Stimulated activated CD8-positive, alpha-beta memory T cell treated with anti-CD3 and anti-CD28 coated beads, Interleukin-15, amount 100 ng/mL, for 48 hours (primary cell): ENCODE results near the gene SCAMP4.
"Not testable (repeated sequence)": the region's sequence is repeated elsewhere in the genome, so short reads cannot be mapped to it uniquely, and the experiment has no call there.

ENCODE experiments used
- DNase-seq, 2 donors: peaks; one replicate each; pipeline ENCODE4 v3.0.0-alpha.2; 2020; ENCODE audit warnings: low read depth in 2 of 2

SCAMP4 gene

DNA sequence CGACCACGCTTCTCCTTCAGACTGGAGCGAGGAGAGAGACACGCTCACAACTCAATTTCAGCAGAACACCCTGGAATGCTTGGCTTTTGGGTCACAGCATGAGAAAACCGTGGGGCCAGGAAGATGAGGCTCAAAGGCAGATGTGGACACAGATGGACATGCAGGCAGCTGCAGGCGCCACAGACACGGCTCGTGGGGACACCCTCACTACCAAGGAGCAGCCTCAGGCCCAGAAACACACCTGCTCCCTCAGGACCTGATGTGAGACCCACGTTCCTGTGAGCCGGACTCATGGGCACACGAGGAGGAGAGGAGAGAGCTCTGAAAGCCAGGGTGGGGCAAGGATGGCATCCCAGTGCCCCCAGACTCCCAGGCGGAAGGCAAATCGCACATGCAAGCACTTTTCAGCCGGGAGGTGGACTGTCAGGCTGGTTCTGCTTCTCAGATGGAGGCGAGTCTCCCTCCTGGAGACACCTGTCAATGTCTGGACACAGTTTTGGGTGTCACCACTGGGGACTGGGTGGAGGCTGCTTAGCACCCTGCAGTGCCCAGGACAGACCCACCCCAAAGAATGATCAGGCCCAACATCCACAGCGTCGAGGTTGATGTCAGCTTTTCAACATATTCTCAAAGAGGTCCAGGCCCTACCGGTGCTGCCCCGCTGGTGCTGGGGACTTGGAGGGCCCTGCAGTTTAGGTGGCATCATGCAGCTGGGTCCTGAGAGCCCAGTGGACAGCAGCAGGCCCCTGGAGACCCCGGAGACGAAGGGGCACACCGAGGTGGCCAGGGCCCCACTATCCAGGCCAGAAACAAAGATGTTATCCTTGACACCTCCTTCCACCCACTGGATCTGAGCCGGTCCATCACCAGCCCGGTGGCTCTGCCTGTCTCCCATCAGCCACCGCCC is 22.2 kb upstream of the SCAMP4 start:
- DNase-seq = no peak

DNA sequence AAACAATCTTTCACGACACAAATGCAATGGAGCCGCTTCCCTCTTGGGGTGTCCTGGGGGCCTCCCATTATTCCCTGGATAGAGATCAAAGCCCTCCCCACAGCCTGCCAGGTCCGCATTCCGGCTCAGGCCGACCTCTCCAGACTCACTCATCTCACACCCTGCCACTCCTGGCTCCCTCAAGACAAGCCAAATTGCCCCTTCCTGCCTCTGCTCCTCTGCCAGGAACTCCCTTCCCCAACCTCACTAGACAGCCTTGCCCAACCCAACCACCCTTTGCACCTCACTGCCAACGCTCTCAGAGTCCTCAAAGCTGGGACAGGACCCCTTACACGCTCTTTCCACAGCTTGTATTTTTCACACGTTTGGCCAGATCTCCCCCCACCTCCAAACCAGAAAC is 21.4 kb upstream of the SCAMP4 start:
- no peak for DNase-seq

DNA sequence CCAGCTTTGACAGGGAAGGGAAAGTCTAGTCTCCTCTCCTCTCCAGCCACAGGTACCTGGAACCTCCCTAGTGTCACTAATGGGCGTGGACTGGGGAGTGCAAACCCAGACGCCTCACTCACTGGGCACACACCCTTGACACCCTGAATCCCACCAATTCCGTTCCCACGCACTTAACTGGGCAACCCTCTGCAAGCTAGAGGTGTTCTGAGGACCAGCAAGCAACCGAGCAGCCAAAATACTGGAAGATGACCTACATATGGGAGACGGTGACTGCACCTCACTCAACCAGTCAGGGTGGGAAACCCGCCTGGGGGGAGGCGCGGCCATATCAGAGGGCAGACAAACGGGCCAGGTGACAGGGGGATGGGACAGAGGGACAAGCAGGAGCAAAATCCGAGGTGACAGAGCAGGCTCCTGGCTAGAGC is 20.9 kb upstream of the SCAMP4 start:
- no peak for DNase-seq

DNA sequence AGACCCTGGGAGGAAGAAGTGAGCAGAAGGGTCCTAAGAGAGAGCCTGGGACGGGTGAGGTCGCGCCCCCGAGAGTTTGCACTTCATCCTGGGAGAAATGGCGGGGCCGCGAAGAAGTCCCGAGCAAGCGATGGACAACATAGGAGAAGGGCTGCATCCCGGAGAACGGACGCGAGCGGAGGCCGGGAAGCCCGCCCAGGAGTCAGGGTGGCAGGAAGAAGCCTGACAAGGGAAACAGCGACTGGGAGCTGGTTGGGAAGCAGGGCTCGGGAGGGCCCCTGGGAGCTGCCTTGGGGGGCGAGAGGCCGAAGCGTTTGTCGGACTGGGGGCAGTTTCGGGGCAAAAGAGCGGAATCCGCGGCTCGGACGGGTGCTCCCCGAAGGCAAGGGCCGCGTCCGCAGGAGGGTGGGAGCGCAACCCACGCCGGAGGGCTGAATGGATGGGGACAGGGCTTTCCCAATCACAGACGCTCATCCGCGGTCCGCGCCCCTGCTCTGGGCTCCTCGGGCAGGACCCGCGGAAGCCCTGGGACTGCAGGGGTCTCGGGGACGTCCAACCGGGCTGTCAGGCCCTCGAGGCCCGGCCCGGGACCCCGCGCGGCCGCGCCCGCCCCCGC is 20.4 kb upstream of the SCAMP4 start:
- no peak for DNase-seq

DNA sequence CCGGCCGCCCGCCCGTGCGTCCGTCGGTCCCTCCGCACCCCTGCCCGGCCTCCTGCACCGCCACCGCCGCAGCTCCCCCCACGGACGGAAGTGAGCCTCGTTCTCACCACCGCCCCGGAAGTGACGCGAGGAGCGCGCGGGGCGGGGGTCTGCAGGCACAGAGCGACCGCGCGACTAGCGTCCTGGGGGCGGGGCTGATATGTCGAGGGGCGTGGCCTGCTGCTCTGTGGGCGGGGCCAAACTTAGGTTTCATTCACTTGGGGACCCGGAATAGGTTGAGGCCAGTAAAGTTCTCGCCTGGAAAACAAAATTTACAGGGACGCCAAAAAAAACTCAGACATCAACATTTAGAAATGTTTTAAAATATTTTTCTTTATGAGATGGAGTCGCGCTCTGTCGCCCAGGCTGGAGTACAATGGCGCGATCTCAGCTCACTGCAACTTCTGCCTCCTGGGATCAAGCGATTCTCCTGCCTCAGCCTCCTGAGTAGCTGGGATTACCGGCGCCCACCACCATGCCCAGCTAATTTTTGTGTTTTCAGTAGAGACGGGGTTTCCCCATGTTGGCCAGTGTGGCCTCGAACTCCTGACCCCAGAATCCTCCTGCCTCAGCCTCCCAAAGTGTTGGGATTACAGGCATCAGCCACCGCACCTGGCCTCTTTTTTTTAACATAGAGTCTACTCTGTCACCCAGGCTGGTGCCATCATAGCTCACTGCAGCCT is 19.6 kb upstream of the SCAMP4 start, which contains the start of gene ABHD17A:
ABHD17A (minus strand) TSS at position 99 of the 722 bp plus-strand sequence. CDS start 3,930 bp downstream, outside the sequence.
- DNase-seq = peak; percentile 94

DNA sequence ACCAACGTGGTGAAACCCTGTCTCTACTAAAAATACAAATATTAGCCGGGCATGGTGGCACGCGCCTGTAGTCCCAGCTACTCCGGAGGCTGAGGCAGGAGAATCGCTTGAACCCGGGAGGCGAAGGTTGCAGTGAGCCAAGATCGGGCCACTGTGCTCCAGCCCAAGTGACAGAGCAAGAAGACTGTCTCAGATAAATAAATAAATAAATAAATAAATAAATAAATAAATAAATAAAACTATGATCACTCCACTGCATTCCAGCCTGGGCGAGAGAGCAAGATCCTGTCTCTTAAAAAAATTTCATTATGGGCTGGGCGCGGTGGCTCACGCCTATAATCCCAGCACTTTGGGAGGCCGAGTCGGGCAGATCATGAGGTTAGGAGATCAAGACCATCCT is 18.8 kb upstream of the SCAMP4 start:
- not testable (repeated sequence) for DNase-seq

DNA sequence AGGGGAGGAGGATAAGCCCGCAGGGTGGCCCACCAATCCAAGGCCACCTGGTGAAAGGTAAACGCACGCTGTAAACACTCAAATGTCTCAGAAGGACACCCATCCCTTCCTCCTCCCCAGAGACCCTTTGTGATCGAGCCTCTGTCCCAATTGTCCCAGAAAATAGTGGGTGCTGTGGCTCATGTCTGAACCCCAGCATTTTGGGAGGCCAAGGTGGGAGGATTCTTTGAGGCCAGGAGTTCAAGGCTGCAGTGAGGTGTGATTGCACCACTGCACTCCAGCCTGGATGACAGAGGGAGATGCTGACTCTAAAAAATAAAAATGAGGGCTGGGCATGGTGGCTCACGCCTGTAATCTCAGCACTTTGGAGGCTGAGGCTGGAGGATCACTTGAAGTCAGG is 16.8 kb upstream of the SCAMP4 start:
- DNase-seq = no peak

DNA sequence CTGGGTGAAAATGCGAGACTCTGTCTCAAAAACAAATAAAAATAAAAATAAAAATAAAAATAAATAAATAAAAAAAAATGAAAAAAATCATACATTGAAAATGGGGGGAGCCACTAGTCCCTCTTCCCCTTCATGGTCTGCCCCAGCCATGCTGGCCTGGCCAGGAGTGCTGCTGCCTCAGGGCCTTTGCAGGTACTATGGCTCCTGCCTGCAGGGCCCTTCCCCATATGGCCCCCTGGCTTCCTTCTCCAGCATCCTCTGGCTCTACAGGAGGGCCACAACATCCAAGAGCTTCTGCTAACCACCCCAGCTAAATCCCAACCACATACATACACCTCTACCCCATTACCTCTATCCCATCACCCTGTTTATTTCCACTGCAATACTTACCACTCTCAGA is 15.3 kb upstream of the SCAMP4 start:
- no peak for DNase-seq

DNA sequence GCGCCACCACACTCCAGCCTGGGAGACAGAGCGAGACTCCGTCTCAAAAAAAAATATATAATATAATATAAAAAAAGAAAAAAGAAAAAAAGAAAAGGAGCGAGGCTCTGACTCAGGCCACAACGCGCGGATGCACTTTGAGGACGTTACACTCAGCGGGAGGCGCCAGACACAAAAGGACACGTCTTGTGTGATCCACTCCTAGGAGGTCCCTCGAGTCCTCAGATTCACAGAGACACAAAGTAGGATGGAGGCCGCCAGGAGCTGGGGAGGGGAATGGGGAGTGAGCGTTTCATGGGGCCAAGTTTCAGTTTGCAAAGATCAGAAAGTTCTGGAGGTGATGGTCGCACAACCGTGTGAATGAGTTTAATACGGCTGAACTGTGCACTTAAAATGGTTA is 11.4 kb upstream of the SCAMP4 start:
- DNase-seq = no peak

DNA sequence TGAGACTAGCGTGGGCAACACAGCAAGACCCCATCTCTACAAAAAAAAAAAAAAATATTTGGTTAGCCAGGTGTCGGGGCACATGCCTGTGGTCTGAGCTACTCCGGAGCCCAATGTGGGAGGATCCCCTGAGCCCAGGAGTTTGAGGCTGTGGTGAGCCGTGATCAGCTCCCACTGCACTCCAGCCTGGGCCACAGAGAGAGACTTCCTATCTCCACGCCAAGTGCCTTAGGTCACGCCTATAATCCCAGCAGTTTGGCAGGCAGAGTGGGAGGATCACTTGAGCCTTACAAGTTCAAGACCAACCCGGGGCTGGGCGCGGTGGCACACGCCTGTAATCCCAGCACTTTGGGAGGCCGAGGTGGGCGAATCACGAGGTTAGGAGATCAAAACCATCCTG is 8.7 kb upstream of the SCAMP4 start:
- no peak for DNase-seq

DNA sequence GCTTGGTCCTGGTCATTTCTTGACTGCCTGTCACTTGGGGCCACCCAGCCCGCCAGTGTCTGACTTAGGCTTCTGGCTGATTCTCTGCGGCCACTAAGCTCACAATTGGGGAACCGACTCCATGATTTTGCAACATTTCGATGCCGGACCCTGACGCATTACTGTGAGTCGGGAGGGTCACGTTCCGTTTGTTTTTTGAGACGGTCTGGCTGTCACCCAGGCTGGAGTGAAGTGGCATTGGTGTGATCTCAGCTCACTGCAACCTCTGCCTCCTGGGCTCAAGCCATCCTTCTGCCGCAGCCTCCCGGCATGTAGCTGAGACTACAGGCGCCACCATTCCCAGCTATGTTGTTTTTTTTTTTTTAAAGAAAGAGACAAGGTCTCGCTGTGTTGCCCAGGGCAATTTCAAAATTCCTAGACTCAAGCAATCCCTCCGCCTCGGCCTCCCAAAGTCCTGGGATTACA is 3.2 kb upstream of the SCAMP4 start:
- DNase-seq = no peak

DNA sequence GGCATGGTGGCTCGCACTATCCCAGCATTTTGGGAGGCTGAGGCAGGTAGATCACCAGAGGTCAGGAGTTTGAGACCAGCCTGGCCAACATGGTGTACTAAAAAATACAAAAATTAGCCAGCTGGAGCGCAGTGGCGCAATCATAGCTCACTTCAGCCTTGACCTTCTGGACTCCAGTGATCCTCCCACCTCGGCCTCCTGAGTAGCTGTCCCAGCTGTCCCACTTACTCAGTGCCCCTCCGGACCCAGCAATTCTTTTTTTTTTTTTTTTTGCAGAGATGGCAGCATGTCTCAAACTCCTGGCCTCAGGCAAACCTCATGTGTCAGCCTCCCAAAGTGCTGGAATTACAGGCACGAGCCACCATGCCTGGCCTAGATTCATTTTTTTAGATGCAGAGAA is 2.3 kb upstream of the SCAMP4 start:
- DNase-seq = no peak

DNA sequence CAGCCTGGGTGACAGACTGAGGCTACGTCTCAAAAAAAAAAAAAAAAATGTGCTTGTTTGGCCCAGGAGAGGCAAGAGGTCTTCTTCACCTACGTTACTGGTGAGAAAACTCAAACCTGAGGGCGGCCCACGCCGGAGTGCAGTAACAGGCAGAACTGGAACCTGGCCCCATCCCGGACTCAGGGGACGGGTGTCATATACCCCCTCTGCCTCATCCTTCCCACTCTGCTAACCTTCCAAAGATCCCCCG is 414 bp upstream of the SCAMP4 start:
- DNase-seq = no peak

DNA sequence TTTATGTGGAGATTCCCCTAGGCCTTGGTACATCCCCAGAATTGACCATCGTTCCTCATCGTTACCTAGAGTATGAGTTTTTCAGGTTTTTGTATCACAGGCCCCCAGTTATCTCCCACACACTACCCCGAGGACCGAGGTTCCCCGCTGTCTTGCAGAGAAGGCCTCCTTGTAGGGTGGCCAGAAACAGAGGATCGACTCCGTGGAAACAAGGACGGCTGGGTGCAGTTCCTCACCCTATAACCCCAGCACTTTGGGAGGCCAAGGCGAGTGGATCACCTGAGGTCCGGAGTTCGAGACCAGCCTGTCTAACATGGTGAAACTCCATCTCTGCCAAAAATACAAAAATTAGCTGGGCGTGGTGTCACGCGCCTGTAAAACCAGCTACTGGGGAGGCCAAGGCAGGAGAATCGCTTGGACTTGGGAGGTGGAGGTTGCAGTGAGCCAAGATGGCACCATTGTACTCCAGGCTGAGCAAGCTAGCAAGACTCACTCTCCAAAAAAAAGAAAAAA is 720 bp downstream of the SCAMP4 start:
- DNase-seq = no peak

DNA sequence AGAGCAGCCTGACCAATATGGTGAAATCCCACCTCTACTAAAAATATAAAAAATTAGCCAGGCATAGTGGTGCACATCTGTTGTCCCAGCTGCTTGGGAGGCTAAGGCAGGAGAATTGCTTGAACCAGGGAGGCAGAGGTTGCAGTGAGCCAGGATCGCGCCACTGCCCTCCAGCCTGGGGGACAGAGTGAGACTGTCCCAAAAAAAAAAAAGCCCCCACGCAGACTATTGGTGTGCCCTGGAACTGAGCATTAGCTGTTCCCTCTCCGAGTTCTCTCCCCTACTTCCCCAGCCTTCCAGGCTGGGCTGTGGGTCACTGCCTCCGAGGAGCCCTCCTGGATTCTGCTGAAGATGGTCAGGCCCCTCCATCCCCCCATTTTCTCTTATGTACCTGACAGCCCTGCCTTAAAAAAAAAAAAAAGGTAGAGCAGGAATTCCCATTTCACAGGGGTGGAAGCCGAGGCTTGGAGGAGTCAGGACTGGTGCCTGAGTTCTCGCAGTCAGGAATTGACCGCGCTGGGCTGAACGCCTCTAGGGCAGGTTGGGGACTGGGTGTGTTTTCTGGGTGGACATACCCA is 1.9 kb downstream of the SCAMP4 start:
- no peak for DNase-seq

DNA sequence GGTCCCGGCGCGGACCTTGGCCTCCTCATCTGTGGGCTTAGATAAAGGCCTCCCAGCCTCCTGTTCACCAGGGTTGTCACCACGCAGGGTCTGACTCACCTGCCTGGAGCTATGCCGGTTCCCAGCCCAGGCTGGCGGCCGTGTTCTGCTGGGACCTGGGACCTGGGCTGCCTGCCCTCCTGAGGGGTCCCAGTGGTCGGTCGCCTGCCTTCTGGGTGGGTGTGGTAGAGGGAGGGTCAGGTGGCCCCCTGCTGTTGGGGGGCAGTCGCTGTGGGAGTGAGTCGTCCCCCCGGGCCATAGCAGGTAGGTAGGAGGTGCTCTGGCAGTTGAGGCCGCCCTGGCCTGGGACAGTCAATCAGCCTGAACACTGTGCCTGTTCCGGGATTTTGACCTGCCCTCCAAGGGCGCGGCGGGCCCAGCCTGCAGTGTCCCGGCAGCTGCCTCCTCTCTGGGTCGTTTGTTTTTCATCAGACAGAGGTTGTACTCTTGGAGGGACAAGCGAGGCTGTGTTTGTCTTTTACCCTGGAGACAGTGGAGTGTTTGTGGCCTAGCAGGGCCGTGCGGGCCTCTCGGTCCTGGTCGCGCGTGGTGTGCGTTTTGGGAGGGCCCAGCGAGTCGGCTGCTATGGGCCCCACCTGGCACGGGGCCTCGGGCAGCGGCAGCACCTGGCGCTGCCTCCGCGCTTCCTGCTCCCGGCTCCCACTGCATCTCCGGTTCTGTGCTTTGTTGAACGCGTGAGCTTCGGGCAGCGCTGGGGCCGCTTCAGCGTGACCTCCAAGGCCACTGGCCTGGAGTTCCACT is 2.6 kb downstream of the SCAMP4 start:
- DNase-seq = no peak

DNA sequence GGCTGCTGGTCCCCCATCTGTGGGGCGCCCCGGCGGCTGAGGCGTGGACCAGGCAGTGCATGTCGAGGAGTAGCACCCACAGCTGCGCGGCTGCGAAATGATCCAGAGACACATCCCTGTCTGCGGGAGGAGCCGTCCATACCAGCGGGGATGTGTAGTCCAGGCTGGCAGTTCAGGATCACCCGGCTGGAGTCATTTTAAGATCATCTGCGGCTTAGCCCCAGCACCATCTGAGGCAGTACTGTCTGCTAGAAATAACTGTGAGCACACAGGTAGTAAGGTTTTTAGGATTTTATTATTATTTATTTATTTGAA is 3.1 kb downstream of the SCAMP4 start:
- DNase-seq = no peak

DNA sequence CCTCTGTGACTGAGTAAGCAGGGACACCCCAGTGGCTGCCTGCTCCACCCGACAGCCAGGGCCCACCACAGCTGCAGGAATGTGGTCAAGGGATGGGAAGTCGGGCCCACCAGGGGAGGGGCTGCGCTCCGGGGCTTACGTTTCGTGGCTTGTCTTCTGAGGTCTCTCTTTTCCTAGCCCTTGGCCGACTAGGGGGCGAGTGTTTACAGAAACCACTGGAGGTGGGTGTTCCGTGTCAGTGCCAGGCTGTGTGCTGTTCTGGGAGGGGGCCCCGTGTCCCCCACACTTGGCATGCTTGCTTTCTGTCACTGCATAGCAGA is 4.5 kb downstream of the SCAMP4 start:
- DNase-seq = no peak

DNA sequence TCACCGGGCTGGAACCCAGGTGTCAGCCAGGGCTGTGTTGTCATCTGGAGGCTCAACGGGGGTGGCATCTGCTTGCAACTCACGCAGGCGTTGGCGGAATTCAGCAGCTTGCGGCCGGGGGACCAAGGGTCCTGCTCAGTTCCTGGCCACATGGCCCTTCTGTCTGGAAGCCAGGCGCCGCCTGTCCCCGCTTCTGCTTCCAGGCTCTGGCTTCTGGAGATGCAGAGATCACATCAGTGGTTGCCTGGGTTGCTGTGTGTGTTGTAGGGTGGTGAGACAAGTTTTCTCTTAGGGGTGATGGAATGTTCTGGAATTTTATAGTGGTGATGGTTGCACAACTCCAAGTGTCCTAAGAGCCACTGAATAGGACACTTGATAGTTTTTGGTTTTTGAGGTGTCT is 5.0 kb downstream of the SCAMP4 start:
- DNase-seq = no peak

DNA sequence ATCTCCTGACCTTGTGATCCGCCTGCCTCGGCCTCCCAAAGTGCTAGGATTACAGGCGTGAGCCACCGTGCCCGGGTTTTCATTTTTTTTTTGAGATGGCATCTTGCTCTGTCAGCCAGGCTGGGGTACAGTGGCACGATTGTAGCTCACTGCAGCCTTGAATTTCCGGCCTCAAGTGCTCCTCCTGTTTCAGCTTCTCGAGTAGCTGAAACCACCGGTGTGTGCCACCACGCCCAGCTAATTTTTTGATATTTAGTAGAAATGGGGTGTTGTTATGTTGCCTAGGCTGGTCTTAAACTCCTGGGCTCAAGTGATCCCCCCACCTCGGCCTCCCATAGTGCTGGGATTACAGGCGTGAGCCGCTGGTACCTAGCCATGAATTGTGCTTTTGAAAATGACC is 5.9 kb downstream of the SCAMP4 start:
- DNase-seq = no peak

DNA sequence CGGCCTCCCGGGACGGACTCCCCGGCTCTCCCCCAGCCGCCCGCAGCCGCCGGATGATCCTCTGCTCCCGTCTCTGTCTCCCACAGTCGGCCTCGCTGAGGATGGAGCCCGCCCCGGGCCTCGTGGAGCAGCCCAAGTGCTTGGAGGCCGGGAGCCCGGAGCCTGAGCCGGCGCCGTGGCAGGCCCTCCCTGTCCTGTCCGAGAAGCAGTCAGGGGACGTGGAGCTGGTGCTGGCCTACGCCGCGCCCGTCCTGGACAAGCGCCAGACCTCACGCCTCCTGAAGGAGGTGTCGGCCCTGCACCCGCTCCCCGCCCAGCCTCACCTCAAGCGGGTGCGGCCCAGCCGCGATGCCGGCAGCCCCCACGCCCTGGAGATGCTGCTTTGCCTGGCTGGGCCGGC is 6.8 kb downstream of the SCAMP4 start:
- no peak for DNase-seq
